Suprapubic skin (tissue), 4 donors: ENCODE measurements around the gene PCYOX1L. TPM values are rescaled to one million over a fixed set of nuclear protein-coding genes. Genes with fewer than 3 reads are reported as not detected.

ENCODE experiments used
- DNase-seq, 2 donors: peaks; one replicate each; pipeline ENCODE4 v3.0.0-alpha.2; 2019; ENCODE audit warnings: low spot score in 2 of 2
- H3K27ac ChIP-seq: fragments of 200-600 bp; sonication (generic); one replicate; pipeline ENCODE4 v1.5.1; 2019
- H3K27me3 ChIP-seq: fragments of 200-600 bp; sonication (generic); one replicate; pipeline ENCODE4 v1.5.1; 2019
- H3K36me3 ChIP-seq: fragments of 200-600 bp; sonication (generic); one replicate; pipeline ENCODE4 v1.5.1; 2019
- H3K4me1 ChIP-seq: fragments of 200-600 bp; sonication (generic); one replicate; pipeline ENCODE4 v1.5.1; 2019
- H3K4me3 ChIP-seq: fragments of 200-600 bp; sonication (generic); one replicate; pipeline ENCODE4 v1.5.1; 2019; ENCODE audit warnings: mild to moderate bottlenecking
- H3K9me3 ChIP-seq: fragments of 200-600 bp; sonication (generic); one replicate; pipeline ENCODE4 v1.5.1; 2019
- EP300 ChIP-seq: sonication (generic); formaldehyde crosslinking; IDR thresholded peaks from one replicate; pipeline ENCODE4 v1.6.1; 2017; ENCODE audit warnings: antibody characterized with exemption
- POLR2A ChIP-seq, 2 donors: fragments of 450-650 bp; IDR thresholded peaks; one replicate each; pipeline ENCODE4 v1.6.1; 2017; ENCODE audit warnings: antibody characterized with exemption in 2 of 2, mild to moderate bottlenecking in 2 of 2, moderate library complexity in 2 of 2
- POLR2AphosphoS5 ChIP-seq, 3 donors: sonication (generic); formaldehyde crosslinking; IDR thresholded peaks; one replicate each; pipeline ENCODE4 v1.6.1; 2017; ENCODE audit warnings: antibody characterized with exemption in 3 of 3
- WGBS: methylation state at CpG from one replicate; pipeline ENCODE4 v1.1.5; 2018; 5-methylcytosine and 5-hydroxymethylcytosine counted together
- total RNA-seq, 4 donors: library from RNA; depleted of rRNA; stranded (reverse); fragments of >200 nt; gene quantifications; one replicate each; pipeline ENCODE4 v1.1.0, GENCODE V29; 2016
- TF ChIP-seq, protein P1 (sequence below), 2 donors: fragments of 200-600 bp in 1 of 2; fragments of 450-650 bp in 1 of 2; sonication (generic) in 1 of 2; IDR thresholded peaks; one replicate each; pipeline ENCODE4 v1.5.1; 2016 to 2019; ENCODE audit warnings: antibody characterized with exemption in 2 of 2, mild to moderate bottlenecking in 1 of 2, moderate library complexity in 1 of 2

The PCYOX1L gene
- total RNA-seq, 4 donors from 2014 or later, result 4.5 to 11.8 (median 5.8) TPM

DNA sequence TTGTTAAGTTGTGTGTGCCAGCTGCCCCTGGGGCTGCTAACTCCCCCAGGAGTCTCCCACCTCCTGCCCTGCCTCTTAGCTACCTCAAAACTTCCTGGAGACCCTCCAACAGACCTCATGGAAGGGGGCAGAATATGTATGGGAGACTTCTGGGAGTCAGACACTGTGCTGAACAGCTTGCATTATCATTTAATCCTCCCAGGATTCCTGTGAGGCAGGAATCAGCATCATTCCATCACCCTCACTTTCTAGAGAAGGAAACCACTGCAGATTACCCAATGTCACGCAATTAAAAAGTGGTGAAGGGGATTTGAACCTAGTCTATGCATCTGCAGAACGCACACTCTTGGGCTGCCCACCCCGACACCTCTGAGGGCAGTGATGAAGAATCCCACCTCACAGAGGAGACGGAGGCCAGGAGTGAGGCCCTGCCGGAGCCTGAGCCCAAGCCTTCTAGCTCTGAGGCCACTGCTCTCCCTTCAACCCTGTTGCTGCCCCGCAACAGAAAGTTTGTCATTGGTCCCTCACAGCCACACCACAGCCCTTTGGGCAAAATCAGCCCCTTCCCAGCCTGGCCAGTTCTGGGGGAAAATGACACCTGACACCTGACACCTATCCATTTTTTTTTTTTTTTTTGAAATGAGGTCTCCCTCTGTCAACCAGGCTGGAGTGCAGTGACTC lies 51.6 kb downstream of the PCYOX1L start:
- no peaks in the 10 kb centered on the region for H3K9me3 ChIP-seq
- H3K4me3 ChIP-seq, result peak overlapping the region; percentile 42
- peaks cover 9% of the 10 kb centered on the region for H3K4me1 ChIP-seq
- H3K27me3 ChIP-seq, result no peaks in the 10 kb centered on the region
- no peak for DNase-seq
- no peak for TF ChIP-seq EP300
- TF ChIP-seq, protein P1, sequence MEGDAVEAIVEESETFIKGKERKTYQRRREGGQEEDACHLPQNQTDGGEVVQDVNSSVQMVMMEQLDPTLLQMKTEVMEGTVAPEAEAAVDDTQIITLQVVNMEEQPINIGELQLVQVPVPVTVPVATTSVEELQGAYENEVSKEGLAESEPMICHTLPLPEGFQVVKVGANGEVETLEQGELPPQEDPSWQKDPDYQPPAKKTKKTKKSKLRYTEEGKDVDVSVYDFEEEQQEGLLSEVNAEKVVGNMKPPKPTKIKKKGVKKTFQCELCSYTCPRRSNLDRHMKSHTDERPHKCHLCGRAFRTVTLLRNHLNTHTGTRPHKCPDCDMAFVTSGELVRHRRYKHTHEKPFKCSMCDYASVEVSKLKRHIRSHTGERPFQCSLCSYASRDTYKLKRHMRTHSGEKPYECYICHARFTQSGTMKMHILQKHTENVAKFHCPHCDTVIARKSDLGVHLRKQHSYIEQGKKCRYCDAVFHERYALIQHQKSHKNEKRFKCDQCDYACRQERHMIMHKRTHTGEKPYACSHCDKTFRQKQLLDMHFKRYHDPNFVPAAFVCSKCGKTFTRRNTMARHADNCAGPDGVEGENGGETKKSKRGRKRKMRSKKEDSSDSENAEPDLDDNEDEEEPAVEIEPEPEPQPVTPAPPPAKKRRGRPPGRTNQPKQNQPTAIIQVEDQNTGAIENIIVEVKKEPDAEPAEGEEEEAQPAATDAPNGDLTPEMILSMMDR (IDR thresholded peaks at IDR 0.05), result no peak
- no peak for TF ChIP-seq POLR2AphosphoS5 (IDR thresholded peaks at IDR 0.05)
- no peak for TF ChIP-seq POLR2A (IDR thresholded peaks at IDR 0.05)
- peak overlapping the region; percentile 69 for H3K27ac ChIP-seq
- H3K36me3 ChIP-seq, result no peaks in the 10 kb centered on the region
- 97% methylated on average over 6 of the region's 6 CpGs for WGBS

DNA sequence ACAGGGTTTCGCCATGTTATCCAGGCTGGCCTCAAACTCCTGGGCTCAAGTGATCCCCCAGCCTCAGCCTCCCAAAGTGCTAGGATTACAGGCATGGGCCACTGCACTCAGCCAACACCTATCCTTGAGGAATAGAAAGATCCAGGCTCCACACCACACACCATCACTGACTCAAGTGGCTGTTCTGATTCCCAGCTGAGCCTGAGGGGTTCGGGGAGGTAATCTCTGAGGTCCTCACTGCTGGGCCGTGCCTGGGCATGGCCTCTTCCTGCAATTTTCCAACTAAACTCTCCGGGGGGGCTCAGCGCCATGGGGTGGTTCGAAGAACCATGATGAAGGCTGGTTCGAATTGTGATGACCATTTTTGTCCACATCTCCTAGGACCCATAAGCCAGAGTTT lies 52.2 kb downstream of the PCYOX1L start:
- WGBS, result 87% methylated on average over 2 of the region's 7 CpGs
- H3K27me3 ChIP-seq, result no peaks in the 10 kb centered on the region
- TF ChIP-seq POLR2A (IDR thresholded peaks at IDR 0.05) (no peak), EP300 (no peak), POLR2AphosphoS5 (IDR thresholded peaks at IDR 0.05) (no peak)
- TF ChIP-seq, protein P1 (IDR thresholded peaks at IDR 0.05), result no peak
- no peaks in the 10 kb centered on the region for H3K9me3 ChIP-seq
- peak overlapping the region; percentile 42 for H3K4me3 ChIP-seq
- H3K4me1 ChIP-seq, result peaks cover 9% of the 10 kb centered on the region
- H3K27ac ChIP-seq, result peak overlapping the region; percentile 31
- no peak for DNase-seq
- no peaks in the 10 kb centered on the region for H3K36me3 ChIP-seq

DNA sequence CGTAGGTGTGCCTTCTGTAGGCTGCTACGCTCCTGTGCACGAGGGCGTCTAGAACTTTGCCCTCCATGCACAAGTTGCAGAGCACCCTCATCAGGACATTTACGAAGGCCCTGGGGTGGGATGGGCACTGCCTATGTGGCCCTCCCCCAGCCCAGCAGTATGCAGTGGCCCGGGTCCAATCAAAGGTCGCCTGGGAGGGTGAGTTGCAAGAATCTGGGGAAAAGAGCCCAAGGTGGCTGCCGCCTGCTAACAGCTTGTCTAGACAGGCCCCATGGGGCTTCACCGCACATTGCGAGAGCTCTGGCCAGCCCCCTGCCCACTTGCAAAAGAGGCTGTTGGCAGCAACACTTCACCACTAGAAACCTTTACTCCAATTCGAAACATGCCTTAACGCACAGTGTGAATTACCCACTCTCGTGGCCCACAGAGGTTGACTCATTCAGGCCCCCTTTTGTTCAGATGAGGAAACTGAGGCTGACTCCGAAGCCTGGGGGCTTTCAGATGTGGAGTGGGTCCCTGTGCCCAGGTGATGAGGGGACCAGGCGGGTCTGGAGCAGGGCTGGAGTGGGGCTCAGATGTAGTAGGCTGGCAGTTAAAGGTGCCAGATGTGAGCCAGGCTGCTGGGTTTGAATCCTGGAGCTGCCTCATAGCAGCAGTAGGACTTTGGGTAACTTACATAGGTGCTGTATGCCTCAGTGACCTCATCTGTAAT lies 53.0 kb downstream of the PCYOX1L start:
- H3K27me3 ChIP-seq, result no peaks in the 10 kb centered on the region
- DNase-seq, result no peak
- peak overlapping the region; percentile 19 for H3K27ac ChIP-seq
- WGBS, result 65% methylated on average over 15 of the region's 15 CpGs
- no peaks in the 10 kb centered on the region for H3K36me3 ChIP-seq
- no peaks in the 10 kb centered on the region for H3K9me3 ChIP-seq
- peak overlapping the region; percentile 42 for H3K4me3 ChIP-seq
- H3K4me1 ChIP-seq, result peaks cover 9% of the 10 kb centered on the region
- TF ChIP-seq POLR2A (IDR thresholded peaks at IDR 0.05) (no peak), EP300 (no peak), POLR2AphosphoS5 (IDR thresholded peaks at IDR 0.05) (no peak)
- TF ChIP-seq, protein P1 (IDR thresholded peaks at IDR 0.05), result no peak

DNA sequence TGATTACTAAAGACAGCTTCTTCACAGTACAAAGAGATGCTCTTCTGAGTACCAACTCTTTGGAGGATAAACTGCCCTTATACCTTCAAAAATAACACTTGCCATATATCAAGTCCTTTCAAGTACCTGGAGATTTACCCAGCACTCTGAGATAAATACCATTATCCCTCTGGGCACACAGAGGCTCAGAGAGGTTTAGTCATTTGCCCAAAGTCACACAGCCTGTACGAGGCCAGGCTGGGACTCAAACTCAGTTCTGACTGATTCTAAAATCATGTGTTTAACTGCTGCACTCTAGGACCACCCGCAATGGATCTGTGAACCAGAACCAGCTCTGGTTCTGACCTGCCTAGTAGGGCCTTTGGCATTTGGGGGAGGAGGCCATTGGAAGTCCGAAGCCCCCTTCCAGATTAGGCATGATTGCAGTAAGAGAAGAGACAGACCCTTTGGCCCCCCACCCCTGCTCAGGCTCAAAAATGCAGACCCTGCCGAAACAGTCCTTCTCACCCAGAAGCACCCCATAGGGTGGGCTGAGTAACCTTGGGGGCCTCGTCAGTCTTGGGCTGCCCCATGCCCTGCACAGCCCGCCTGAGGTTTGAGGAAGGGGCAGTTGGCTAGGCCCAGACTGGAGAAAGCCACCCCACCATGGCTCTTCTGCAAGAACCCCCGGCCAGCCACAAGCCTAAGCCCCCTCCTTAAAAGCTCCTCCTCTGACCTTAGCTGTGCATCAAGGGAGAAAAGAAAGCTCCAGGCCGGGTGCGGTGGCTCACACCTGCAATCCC lies 54.1 kb downstream of the PCYOX1L start:
- no peak for DNase-seq
- 86% methylated on average over 7 of the region's 9 CpGs for WGBS
- TF ChIP-seq POLR2AphosphoS5 (IDR thresholded peaks at IDR 0.05) (no peak), POLR2A (IDR thresholded peaks at IDR 0.05) (no peak), EP300 (no peak)
- TF ChIP-seq, protein P1 (IDR thresholded peaks at IDR 0.05), result no peak
- Histone ChIP-seq H3K9me3 (no peaks in the 10 kb centered on the region), H3K4me1 (peaks cover 7% of the 10 kb centered on the region), H3K27me3 (no peaks in the 10 kb centered on the region), H3K4me3 (peak overlapping the region; percentile 42), H3K36me3 (no peaks in the 10 kb centered on the region), H3K27ac (no peak overlapping the region)
